OCI-LY7 (cell line): ENCODE data around the gene CEP192. TPM values are rescaled to one million over a fixed set of nuclear protein-coding genes. Genes with fewer than 3 reads are reported as not detected.
A peak's percentile ranks its signal among the peaks of the same experiment; 100 is the strongest.

Experiments
- BruUV-seq: library from RNA; stranded (reverse); fragments of 400-500 nt; replicated peaks from 2 replicates; lab custom pipeline; 2021; lab: Mats Ljungman, UMichigan
- CTCF ChIA-PET: fragments of 300-600 bp; sonication (Branson Sonifier 250); formaldehyde crosslinking; loops from one replicate; lab custom pipeline; 2022; ENCODE audit warnings: antibody characterized with exemption; ENCODE audit not compliant: unreplicated experiment; lab: Charles Lee
- POLR2A ChIA-PET: fragments of 300-600 bp; sonication (Branson Sonifier 250); formaldehyde crosslinking; loops from one replicate; lab custom pipeline; 2022; ENCODE audit warnings: antibody characterized with exemption; lab: Charles Lee
- DNase-seq: peaks from one replicate; pipeline ENCODE4 v3.0.0-alpha.2; 2015; ENCODE audit warnings: low spot score
- H2AFZ ChIP-seq: fragments of 200-600 bp; sonication (generic), shearing (Covaris generic); 2 replicates; pipeline ENCODE4 v1.6.1; 2014; ENCODE audit warnings: mild to moderate bottlenecking, antibody characterized with exemption, low read length, moderate library complexity
- H3K27ac ChIP-seq: fragments of 200-600 bp; sonication (generic); 2 replicates; pipeline ENCODE4 v1.5.1; 2014; ENCODE audit warnings: mixed run types, low read depth, mild to moderate bottlenecking, moderate library complexity, low read length, inconsistent platforms; ENCODE audit not compliant: poor library complexity, severe bottlenecking
- H3K36me3 ChIP-seq: fragments of 200-600 bp; sonication (generic); 2 replicates; pipeline ENCODE4 v1.6.1; 2014; ENCODE audit warnings: mild to moderate bottlenecking, antibody characterized with exemption, low read length, moderate library complexity, mixed read lengths; ENCODE audit not compliant: insufficient read depth
- H3K4me1 ChIP-seq: fragments of 200-600 bp; sonication (generic); 2 replicates; pipeline ENCODE4 v1.5.1; 2014; ENCODE audit warnings: mild to moderate bottlenecking, low read length; ENCODE audit not compliant: insufficient read depth, poor library complexity, severe bottlenecking
- H3K4me2 ChIP-seq: fragments of 200-600 bp; sonication (generic); 2 replicates; pipeline ENCODE4 v1.6.1; 2014; ENCODE audit warnings: mild to moderate bottlenecking, low read length
- H3K4me3 ChIP-seq: fragments of 200-600 bp; sonication (generic); 2 replicates; pipeline ENCODE4 v1.5.1; 2014; ENCODE audit warnings: mild to moderate bottlenecking, low read depth, low read length; ENCODE audit not compliant: poor library complexity, severe bottlenecking
- H3K79me2 ChIP-seq: fragments of 200-600 bp; sonication (generic); 2 replicates; pipeline ENCODE4 v1.6.1; 2016; ENCODE audit warnings: low read depth, mild to moderate bottlenecking, low read length, moderate library complexity, mixed read lengths; ENCODE audit not compliant: insufficient read depth
- H3K9me2 ChIP-seq: fragments of 200-600 bp; sonication (generic); 2 replicates; pipeline ENCODE4 v1.6.1; 2016; ENCODE audit warnings: mild to moderate bottlenecking, low read length, mixed read lengths; ENCODE audit not compliant: insufficient read depth
- H3K9me3 ChIP-seq: fragments of 200-600 bp; sonication (generic); 2 replicates; pipeline ENCODE4 v1.6.1; 2014; ENCODE audit warnings: mild to moderate bottlenecking, mixed run types, low read length, mixed read lengths
- H4K20me1 ChIP-seq: fragments of 200-600 bp; sonication (generic); 2 replicates; pipeline ENCODE4 v1.6.1; 2014; ENCODE audit warnings: mild to moderate bottlenecking, antibody characterized with exemption, low read length, moderate library complexity, mixed read lengths; ENCODE audit not compliant: insufficient read depth
- CTCF ChIP-seq: fragments of 200-600 bp; sonication (generic); conservative IDR thresholded peaks from 2 replicates; pipeline ENCODE4 v1.5.1; 2014; ENCODE audit warnings: mild to moderate bottlenecking, antibody characterized with exemption, low read length, moderate library complexity, mixed read lengths
- EZH2phosphoT487 ChIP-seq: fragments of 200-600 bp; sonication (generic); IDR thresholded peaks from 2 replicates; pipeline ENCODE4 v1.6.1; 2018; ENCODE audit warnings: low read depth, borderline replicate concordance, mild to moderate bottlenecking, mixed run types, antibody characterized with exemption, low read length, moderate library complexity, mixed read lengths
- intact Hi-C: fragments of 100-400 bp; cut with micrococcal nuclease; formaldehyde crosslinking; loops from one replicate; pipeline ENCODE4 v1.10.0; 2022; ENCODE audit not compliant: unreplicated experiment
- total RNA-seq, 2 experiments: library from RNA; depleted of rRNA in 1 of 2; stranded (reverse); fragments of >200 nt in 1 of 2; shearing (Covaris generic) in 1 of 2; gene quantifications; 2 replicates each; pipeline ENCODE4 v1.2.3, GENCODE V29; 2014 to 2022

The CEP192 gene
- total RNA-seq, 2 experiments from 2014 or later = 55.5 to 59.9 TPM

- POLR2A ChIA-PET = interaction anchor here (0.6 to 1.7 kb wide), 8 partner anchors 8 to 1164 kb away, joined by 3 to 7 read pairs (median 3); partner anchors contain the start of genes CEP192 and PTPN2
- H3K79me2 ChIP-seq = peaks cover 55% of the 10 kb centered on the region
- CTCF ChIA-PET = no interaction called here
Measured at GRCh38 chr18:12947285-12948049, 43.7 kb upstream of the CEP192 start, which contains the start of gene SEH1L. Gene SEH1L (plus strand): TSS chr18:12948011. CDS start chr18:12948122, 111 bp downstream.

GRCh38 chr18:12948050-12948804 is 42.9 kb upstream of the CEP192 start:
- peak; percentile 92 for DNase-seq
- Histone ChIP-seq H3K4me3 (peak overlapping the region; percentile 83), H2AFZ (peak overlapping the region; percentile 67; the same call in 1 of the 2 replicates), H3K4me2 (peak overlapping the region; percentile 93), H3K9me3 (0 out of 2 replicates have a peak, but pooled peaks cover 5% of the 10 kb centered on the region), H3K4me1 (peaks cover 37% of the 10 kb centered on the region), H3K27ac (peak overlapping the region; percentile 97), H3K79me2 (peaks cover 61% of the 10 kb centered on the region), H4K20me1 (no peaks in the 10 kb centered on the region), H3K36me3 (peaks cover 43% of the 10 kb centered on the region), H3K9me2 (no peaks in the 10 kb centered on the region)
- no peak for TF ChIP-seq CTCF
- TF ChIP-seq EZH2phosphoT487 = no peak
- ChIA-PET POLR2A (interaction anchor here (0.6 to 1.7 kb wide), 10 partner anchors 9 to 104 kb away, joined by 3 to 7 read pairs (median 4); partner anchors contain the start of genes CEP192 and PTPN2), CTCF (no interaction called here)
- intact Hi-C loops = loop anchor here (2.0 to 5.0 kb wide), 5 partner anchors 43 to 636 kb away; partner anchors contain the start of genes CEP192, PRELID3A and PTPN2
- no TSS peak for BruUV-seq

More at GRCh38 chr18:12947285-12948049, 43.7 kb upstream of the CEP192 start, which contains the start of gene SEH1L:
- peak; percentile 98 for DNase-seq
- H3K4me2 ChIP-seq = peak within 1 kb of the TSS; percentile 93
- no TSS peak for BruUV-seq
- no peaks in the 10 kb centered on the region for H4K20me1 ChIP-seq
- H3K27ac ChIP-seq = peak within 1 kb of the TSS; percentile 97
- 0 out of 2 replicates have a peak, but pooled peaks cover 5% of the 10 kb centered on the region for H3K9me3 ChIP-seq
- H3K9me2 ChIP-seq = no peaks in the 10 kb centered on the region
- H3K36me3 ChIP-seq = peaks cover 37% of the 10 kb centered on the region
- H3K4me1 ChIP-seq = peaks cover 37% of the 10 kb centered on the region
- peak within 1 kb of the TSS; percentile 85 for H3K4me3 ChIP-seq
- H2AFZ ChIP-seq = peak within 1 kb of the TSS; percentile 70
- intact Hi-C loops = loop anchor here (1.0 to 5.0 kb wide), 7 partner anchors 43 to 635 kb away; partner anchors contain the start of genes AFG3L2, CEP192, PRELID3A and PSMG2
- no peak for TF ChIP-seq CTCF
- no peak for TF ChIP-seq EZH2phosphoT487
